Gastrocnemius medialis (tissue), 4 donors: ENCODE measurements around the gene HSH2D.

Source experiments
- POLR2A ChIP-seq, 2 donors: fragments of 450-650 bp; IDR thresholded peaks; one replicate each; pipeline ENCODE4 v1.6.1; 2017; ENCODE audit warnings: antibody characterized with exemption in 2 of 2, mild to moderate bottlenecking in 2 of 2, moderate library complexity in 2 of 2
- TF ChIP-seq, protein P1 (sequence below), 5 experiments: fragments of 450-650 bp in 3 of 5; fragments of 200-600 bp in 2 of 5; sonication (generic) in 2 of 5; IDR thresholded peaks in 4 of 5; conservative IDR thresholded peaks in 1 of 5; 1 replicate in 4 of 5; 2 replicates in 1 of 5; pipeline ENCODE4 v1.5.1; 2016 to 2019; ENCODE audit warnings: antibody characterized with exemption in 5 of 5, mild to moderate bottlenecking in 3 of 5, moderate library complexity in 3 of 5

DNA sequence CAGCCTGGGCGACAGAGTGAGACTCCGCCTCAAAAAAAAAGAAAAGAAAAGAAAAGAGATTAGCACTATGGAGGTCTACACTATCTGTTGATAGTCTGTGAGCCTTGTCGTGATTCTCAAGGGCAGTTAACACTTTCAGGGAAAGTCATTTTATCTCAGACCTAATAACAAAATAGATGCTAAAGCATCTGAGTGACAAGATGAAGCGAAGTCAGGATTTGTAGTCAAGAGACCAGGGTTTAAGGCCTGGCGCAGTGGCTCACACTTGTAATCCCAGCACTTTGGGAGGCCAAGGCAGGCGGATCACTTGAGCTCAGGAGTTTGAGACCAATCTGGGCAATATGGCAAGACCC, 45.1 kb upstream of the HSH2D start:
- TF ChIP-seq, protein P1, sequence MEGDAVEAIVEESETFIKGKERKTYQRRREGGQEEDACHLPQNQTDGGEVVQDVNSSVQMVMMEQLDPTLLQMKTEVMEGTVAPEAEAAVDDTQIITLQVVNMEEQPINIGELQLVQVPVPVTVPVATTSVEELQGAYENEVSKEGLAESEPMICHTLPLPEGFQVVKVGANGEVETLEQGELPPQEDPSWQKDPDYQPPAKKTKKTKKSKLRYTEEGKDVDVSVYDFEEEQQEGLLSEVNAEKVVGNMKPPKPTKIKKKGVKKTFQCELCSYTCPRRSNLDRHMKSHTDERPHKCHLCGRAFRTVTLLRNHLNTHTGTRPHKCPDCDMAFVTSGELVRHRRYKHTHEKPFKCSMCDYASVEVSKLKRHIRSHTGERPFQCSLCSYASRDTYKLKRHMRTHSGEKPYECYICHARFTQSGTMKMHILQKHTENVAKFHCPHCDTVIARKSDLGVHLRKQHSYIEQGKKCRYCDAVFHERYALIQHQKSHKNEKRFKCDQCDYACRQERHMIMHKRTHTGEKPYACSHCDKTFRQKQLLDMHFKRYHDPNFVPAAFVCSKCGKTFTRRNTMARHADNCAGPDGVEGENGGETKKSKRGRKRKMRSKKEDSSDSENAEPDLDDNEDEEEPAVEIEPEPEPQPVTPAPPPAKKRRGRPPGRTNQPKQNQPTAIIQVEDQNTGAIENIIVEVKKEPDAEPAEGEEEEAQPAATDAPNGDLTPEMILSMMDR (IDR thresholded peaks at IDR 0.05 in 4 of 5, conservative IDR thresholded peaks at IDR 0.05 in 1 of 5) = no peak
- no peak for TF ChIP-seq POLR2A (IDR thresholded peaks at IDR 0.05)
